Thyroid gland (tissue), 4 donors: ENCODE data around the gene EXD1.

ENCODE experiments used
- POLR2A ChIP-seq, 2 donors: fragments of 450-650 bp; IDR thresholded peaks; one replicate each; pipeline ENCODE4 v1.6.1; 2017; ENCODE audit warnings: antibody characterized with exemption in 2 of 2, mild to moderate bottlenecking in 2 of 2, moderate library complexity in 1 of 2
- TF ChIP-seq, protein P1 (sequence below), 6 experiments: fragments of 200-600 bp in 3 of 6; fragments of 450-650 bp in 3 of 6; sonication (generic) in 3 of 6; IDR thresholded peaks; one replicate each; pipeline ENCODE4 v1.5.1; 2016 to 2019; ENCODE audit warnings: antibody characterized with exemption in 6 of 6, mild to moderate bottlenecking in 2 of 6, inconsistent platforms in 1 of 6, moderate library complexity in 1 of 6

DNA sequence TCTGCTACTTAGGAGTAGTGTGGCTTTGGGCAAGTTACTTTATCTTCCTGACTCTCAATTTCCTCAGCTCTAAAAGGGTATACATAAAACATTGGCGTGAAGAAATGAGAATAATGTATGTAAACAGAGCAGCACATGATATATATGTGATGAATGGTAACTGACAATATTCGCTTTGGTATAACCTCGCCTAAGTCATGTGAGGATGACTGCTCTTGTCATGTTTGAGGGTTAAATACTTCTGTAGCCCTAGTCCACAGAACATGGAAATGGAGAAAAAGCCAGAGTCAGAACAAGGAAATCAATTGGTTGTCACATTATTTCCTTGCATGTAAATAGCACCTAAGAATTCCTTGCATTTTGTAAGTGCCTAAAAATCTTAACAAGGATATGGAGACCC is 25.5 kb upstream of the EXD1 start:
- TF ChIP-seq, protein P1, sequence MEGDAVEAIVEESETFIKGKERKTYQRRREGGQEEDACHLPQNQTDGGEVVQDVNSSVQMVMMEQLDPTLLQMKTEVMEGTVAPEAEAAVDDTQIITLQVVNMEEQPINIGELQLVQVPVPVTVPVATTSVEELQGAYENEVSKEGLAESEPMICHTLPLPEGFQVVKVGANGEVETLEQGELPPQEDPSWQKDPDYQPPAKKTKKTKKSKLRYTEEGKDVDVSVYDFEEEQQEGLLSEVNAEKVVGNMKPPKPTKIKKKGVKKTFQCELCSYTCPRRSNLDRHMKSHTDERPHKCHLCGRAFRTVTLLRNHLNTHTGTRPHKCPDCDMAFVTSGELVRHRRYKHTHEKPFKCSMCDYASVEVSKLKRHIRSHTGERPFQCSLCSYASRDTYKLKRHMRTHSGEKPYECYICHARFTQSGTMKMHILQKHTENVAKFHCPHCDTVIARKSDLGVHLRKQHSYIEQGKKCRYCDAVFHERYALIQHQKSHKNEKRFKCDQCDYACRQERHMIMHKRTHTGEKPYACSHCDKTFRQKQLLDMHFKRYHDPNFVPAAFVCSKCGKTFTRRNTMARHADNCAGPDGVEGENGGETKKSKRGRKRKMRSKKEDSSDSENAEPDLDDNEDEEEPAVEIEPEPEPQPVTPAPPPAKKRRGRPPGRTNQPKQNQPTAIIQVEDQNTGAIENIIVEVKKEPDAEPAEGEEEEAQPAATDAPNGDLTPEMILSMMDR (IDR thresholded peaks at IDR 0.05): no peak
- no peak for TF ChIP-seq POLR2A (IDR thresholded peaks at IDR 0.05)
